Measurements from ENCODE around the gene SLC25A36.
"Not testable (repeated sequence)": the region's sequence is repeated elsewhere in the genome, so short reads cannot be mapped to it uniquely, and the experiment has no call there.

DNA sequence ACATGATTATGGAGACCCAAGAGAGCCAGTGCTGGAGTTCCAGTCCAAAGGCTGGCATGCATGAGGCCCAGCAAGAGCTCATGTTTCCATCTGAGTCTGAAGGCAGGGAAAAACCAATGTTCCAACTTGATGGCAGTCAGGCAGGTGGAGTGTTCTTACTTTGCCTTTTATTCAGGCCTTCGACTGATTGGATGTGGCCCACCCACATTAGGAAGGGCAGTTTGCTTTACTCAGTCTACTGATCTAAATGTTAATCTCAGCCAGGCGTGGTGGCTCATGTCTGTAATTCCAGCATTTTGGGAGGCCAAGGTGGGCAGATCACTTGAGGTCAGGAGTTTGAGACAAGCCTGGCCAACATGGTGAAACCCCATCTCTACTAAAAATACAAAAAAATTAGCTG lies 53.2 kb downstream of the SLC25A36 start:
- TF ChIP-seq, protein P1, sequence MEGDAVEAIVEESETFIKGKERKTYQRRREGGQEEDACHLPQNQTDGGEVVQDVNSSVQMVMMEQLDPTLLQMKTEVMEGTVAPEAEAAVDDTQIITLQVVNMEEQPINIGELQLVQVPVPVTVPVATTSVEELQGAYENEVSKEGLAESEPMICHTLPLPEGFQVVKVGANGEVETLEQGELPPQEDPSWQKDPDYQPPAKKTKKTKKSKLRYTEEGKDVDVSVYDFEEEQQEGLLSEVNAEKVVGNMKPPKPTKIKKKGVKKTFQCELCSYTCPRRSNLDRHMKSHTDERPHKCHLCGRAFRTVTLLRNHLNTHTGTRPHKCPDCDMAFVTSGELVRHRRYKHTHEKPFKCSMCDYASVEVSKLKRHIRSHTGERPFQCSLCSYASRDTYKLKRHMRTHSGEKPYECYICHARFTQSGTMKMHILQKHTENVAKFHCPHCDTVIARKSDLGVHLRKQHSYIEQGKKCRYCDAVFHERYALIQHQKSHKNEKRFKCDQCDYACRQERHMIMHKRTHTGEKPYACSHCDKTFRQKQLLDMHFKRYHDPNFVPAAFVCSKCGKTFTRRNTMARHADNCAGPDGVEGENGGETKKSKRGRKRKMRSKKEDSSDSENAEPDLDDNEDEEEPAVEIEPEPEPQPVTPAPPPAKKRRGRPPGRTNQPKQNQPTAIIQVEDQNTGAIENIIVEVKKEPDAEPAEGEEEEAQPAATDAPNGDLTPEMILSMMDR (IDR thresholded peaks at IDR 0.05 in 8 of 11, conservative IDR thresholded peaks at IDR 0.05 in 3 of 11): not testable (repeated sequence)
- not testable (repeated sequence) for TF ChIP-seq POLR2AphosphoS5 (IDR thresholded peaks at IDR 0.05)

All from spleen (tissue), 7 donors.